GM21576 (cell line): ENCODE results near the gene COL23A1.

ENCODE experiments used
- ATAC-seq: cut with Tn5 transposase; IDR thresholded peaks from one replicate; pipeline ENCODE4 v1.9.1; 2021; ENCODE audit warnings: mild to moderate bottlenecking, moderate library complexity; ENCODE audit not compliant: unreplicated experiment

The COL23A1 gene

DNA sequence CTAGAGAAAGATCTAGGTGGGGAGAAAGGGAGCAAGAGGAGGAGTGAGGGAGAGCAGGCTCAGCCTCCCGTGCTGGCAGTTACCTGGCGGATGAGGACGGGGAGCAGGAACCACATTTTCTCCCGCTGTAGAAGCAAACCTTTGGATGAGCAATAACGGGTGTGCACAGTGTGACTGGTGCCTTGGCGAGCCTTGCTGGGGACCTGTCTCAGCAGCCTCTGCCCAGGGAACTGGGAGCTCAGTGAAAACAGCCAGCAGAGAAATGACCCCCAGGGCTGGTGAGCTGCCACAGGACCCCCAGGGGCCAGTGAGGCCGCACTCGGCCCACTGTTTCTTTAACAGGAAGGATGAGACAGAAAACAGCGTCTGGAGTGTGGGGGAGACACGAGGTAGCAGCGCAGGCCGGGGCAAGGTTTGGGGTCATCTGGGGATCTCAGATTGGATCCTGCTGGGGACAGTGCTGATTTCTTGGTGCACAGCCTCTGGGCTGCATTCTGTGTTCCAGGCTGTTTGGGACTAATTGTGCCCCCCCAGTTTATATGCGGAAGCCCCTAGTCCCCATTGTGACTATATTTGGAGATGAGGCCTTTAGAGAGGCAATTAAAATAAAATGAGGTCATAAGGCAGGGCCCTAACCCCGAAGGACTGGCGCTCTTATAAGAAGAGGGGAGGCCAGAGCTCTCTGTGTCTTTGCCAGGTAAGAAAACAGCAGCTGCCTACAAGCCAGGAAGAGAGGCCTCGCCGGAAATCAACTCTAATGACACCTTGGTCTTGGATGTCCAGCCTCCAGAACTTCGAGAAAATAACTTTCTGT, 238.8 kb downstream of the COL23A1 start:
- no peak for ATAC-seq

GRCh38 chr5:178350361-178351220, 239.6 kb downstream of the COL23A1 start:
- no peak for ATAC-seq

DNA sequence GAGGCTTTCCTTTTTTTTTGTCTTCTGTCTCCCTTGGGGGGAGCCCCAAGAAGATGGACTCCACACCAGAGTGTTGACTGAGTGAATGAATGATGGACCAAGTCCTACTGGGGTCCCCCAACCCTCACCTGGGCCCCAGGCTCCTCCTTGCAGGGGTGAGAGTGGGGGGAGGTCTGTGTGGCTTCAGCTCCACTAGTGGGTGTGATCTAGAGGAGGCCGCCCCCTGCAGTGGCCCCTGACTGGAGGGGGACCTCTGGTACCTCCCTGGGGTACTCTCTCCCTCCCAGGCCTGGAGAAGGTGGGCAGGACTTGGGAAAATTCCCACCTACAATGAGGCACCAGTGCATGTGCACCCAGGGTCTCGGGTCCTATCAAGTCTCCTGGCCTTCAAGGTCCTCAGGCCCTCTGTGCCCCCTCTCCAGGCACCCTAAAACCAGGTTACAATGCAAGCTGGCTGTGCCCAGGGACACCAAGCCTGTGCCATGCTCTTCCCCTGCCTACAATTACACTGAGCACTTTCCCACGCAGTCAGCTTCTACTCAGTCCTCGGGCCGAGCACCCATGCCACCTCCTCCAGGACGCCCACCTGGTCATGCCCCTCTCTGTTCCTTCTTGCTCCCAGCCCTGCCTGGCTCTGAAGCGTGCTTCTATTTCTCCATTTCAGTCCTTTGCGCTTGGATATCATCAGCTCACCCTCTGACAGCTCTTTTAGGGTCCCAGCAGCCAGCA, 240.4 kb downstream of the COL23A1 start:
- no peak for ATAC-seq

DNA sequence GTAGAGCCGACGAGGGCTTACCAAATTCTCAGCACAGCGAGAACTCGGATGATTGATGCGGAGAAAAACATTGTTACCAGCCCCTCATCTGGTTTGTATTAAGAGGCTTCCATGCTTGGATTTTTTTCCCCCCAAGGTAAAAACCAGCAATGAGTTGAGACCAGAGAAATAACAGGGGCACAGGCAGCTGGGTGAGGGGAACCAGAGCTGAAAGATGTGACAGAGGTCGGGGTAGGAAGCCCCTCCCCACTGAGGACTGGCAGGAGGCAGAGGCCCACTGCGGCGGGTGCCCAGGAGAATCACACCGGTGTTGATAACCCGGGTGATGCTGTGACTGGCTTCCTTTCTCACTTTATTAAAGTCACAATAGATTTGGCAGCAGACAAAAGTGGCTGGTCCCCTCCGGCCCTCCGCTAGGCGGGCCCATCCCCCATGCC, 241.1 kb downstream of the COL23A1 start:
- ATAC-seq, result no peak

DNA sequence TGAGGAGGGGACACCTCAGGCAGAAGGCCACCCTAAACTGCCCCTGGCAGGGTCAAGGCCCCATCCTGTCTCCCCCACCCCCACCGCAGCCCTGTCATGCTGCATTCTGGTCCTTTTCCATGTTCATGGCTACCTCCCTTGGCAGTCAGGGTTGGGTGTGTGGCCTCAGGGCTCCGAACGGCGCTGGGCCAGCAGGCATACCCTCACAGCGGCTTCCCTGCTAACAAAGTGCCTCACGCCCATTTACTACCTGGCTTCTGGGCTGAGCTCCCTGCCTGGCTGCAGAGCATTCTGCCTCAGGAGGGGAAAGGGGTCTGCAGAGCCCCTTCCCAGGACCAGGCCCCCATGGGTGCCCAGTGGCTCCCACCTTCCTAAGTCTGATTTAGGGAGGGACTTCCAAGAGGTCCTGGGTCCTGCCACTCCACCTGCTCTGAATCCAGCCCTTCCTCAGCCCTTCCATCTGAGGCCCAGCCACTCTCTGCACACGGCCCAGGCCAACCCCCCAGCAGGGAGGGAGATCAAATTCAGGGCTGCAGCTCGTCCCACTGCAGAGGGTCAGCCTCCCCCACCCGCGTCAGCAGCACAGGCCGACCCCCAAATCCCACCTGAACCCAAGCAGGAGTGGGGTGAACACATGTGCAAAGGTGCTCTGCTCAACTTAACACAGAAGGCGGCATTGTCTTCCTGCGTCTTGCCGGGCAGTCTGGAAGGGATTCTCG, 241.7 kb downstream of the COL23A1 start:
- ATAC-seq, result no peak

DNA sequence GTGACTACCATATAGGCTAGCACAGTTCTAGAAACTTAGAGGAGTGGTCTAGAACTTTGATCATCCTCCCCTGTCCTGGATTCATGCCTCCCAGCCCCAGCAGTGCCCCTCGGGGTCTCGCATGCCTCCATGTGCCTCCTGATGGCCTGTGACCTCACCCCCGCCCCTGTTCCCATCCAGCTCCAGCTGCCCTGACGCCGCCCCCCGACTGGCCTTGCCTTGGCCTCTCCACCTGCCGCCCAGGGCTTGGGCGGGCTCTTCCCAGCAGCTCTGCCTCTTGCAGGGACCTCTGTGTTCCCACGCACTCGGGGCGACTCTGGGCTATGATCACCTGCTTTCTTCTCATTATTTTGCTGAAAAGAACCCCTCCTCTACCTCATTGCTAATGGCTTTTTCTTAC, 242.2 kb downstream of the COL23A1 start:
- no peak for ATAC-seq

DNA sequence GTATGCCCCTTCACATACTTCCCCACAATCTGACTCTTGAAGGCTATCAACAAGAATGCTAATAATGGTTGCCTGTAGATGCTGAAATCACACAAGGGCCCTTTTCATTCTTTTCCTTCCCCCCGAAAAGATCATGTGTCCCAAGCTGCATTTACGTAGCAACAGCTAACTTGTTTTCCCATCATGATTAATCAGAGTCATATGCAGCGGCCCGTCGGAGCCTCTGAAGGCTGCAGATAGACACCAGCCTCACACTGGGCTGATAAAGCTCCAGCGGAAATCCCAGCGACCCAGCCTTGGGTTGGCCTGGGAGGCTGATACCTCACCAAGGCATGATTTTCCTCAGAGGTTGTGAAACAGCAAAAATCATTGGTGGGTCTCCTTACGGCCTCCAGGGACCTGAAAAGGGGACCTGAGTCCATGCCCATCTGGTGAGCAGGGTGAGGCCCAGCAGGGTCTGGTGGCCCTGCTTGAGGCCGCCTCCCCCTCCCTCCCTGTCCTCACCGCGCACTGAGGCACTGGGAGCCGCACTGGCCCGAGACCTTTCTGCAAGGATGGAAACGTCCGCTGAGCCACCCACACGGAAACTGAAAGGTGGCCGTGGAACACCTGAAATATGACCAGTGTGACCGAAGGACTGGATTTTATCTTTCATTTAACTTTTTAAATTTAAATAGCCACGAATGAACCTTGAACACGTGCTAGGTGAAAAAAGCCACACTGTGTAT, 243.4 kb downstream of the COL23A1 start:
- ATAC-seq, result no peak

DNA sequence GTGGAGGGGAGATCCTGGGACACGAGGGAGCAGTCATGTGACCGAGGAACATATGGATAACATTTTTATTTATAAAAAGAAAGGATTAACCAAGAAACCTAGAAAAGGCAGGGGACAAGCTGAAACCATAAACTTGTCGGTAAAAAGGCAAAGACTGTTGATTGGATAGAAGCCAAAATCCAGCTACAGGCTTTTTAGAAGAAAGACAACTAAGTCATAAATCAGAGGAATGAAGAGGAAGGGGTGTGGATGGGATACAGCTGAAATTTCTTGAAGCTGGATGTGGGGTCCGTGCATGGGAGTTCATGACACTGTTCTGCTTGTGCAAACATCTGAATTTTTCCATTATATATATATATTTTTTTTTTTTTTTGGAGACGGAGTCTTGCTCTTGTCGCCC, 246.9 kb downstream of the COL23A1 start:
- no peak for ATAC-seq

DNA sequence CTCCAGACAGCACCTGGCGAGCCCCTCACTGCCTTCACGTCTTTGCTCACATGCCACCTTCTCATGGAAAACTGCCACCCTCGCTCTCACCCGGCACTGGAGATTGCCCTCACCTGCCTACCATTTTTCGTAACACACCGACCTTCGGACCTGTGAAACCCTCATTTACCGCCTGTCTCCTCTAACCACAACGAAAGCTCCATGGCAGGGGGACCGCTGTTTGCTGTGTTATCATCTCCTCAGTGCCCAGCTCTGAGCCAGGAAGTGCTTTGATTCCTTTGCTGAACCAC, 248.4 kb downstream of the COL23A1 start:
- no peak for ATAC-seq

DNA sequence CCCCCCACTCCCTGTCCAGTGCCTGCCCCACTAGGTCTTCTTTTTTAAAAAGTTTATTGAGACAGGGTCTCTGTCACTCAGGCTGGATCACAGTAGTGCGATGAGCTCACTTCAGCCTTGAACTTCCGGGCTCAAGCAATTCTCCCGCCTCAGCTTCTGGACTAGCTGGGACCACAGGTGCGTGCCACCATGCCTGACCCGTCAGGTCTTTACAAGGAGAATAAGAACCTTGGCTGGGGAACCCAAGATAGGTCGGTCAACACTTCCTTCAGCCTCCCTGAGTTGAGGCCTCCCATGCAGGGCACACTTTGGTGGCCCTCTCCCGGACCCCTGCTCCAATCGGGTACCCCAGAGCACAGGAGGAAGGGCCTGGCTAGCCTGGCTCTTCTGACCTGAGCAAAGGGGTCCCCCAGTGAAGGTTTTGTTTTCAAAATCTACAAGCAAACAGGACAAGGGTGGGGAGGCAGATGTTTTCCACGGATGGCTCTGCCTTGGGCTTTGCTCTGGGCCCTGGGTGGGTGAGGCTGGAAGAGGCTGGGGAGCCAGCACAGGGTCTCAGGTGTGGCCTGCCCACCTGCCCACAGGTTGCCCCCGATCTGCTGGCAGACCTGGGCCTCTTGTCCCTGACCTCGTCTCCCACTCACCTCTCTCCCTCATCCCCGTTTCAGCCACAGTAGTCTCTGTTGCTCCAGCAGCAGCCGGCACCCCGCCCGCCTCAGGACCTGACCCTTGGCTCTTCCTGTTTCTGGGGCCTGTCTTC, 248.9 kb downstream of the COL23A1 start:
- ATAC-seq, result no peak

DNA sequence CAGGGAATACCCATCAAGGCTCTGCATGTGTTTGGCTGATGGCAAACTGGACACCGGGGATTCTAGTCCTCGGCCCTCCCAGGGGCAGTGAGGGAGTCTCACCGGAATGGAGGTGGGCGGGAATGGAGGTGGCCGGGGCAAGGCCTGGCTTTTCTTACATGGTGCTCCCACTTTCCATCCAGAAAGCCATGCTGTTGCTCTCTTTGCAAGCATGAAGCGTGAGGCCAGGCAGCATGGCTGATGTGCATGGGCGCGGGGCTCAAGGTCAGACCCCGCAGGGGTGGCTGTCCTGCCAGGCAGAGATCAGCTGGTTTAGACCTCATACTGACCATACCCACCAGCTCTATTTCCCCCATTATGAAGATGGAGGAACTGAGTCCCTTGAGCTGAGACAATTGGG, 249.6 kb downstream of the COL23A1 start:
- no peak for ATAC-seq

DNA sequence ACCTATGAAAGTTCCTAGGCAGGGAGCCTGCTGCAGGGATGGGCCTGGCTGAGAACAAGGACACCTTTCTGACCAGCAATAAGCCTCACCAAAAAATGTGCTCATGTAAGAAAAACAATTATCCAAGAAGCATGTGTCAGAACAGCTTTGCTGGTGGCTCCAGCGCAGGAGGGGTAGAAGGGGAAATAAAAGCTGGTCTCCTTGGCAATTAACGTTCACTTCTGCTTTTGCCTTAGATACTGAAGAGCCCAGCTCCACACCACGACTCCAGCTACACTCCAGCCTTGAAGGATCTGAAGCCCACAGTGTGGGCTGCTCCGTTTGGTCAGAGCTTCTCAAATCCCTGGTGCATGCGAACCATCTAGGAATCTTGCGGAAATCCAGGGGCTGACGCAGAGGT, 250.0 kb downstream of the COL23A1 start:
- no peak for ATAC-seq

GRCh38 chr5:178339272-178339671, 250.9 kb downstream of the COL23A1 start:
- ATAC-seq, result no peak

GRCh38 chr5:178338750-178339144, 251.4 kb downstream of the COL23A1 start:
- no peak for ATAC-seq

DNA sequence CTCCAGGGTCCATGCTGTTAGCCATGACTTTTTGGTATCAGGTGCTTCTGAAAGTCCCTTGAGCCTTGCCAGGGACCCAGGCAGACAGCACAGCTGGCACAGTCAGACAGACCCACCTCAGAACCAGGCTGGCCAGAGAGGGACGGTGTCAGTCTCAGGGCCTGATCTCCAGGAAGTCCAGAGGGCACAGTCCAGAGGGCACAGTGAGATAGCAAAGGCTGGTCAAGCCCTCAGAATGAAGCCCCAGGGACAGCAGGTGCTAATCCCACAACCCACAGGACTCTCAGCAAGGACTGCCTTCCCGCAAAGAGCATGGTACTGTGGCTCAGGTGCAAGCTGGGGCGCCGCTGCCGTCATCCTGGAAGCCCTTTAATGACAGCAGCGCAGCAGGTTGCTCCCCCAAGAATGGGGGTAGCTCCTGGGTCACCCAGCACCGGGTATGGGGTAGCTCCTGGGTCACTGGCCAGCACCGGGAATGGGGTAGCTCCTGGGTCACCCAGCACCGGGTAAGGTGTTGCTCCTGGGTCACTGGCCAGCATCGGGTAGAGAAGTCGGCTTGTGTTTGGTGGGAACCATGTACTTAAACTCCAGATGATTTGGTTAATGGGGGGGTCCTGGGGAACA, 252.0 kb downstream of the COL23A1 start:
- no peak for ATAC-seq

DNA sequence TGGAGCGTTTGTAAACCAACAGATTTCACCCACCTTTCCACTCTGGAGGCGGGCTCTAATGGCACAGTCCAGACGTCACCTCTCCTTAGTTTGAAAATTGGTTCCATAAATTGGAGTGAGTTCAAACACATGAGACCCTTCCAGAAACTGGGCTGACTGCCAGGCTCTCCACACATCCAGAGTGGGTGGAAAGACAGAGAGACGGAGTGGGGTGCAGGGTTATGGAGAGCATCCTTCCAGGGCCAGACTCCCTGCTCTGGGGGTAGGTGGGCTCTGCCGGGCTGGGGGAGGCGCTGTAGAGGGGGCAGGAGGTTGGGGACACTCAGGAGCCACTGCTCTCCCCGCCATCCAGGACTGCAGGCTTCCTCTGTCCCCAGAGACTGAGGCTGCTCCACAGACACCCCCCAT, 252.9 kb downstream of the COL23A1 start:
- ATAC-seq, result no peak

GRCh38 chr5:178336889-178337288, 253.3 kb downstream of the COL23A1 start:
- ATAC-seq, result no peak

GRCh38 chr5:178335302-178336030, 254.7 kb downstream of the COL23A1 start:
- no peak for ATAC-seq
